Keratinocyte (primary cell): Measurements from ENCODE around the gene CNTNAP5. TPM values are rescaled to one million over a fixed set of nuclear protein-coding genes. Genes with fewer than 3 reads are reported as not detected.

Experiments
- DNase-seq: peaks from one replicate; pipeline ENCODE4 v3.0.0-alpha.2; 2011; ENCODE audit warnings: low read depth, missing footprints, low spot score
- FAIRE-seq: peaks from 2 replicates; lab custom pipeline; 2011; peaks lifted over from hg19 to GRCh38; lab: Jason Lieb, UNC
- H2AFZ ChIP-seq: 2 replicates; pipeline ENCODE4 v1.6.0; 2012; ENCODE audit warnings: low read length, control low read depth, inconsistent platforms; ENCODE audit not compliant: control insufficient read depth
- H3K27ac ChIP-seq: 2 replicates; pipeline ENCODE4 v1.5.1; 2011; ENCODE audit warnings: low read length; ENCODE audit not compliant: control insufficient read depth, insufficient read depth
- H3K27me3 ChIP-seq: 3 replicates; pipeline ENCODE4 v1.6.0; 2011; ENCODE audit warnings: low read length; ENCODE audit not compliant: control insufficient read depth, insufficient read depth; ENCODE audit errors: extremely low read depth
- H3K36me3 ChIP-seq, 2 experiments: 2 replicates in 1 of 2; 3 replicates in 1 of 2; pipeline ENCODE4 v1.5.1; 2011; ENCODE audit warnings: low read length in 2 of 2, mild to moderate bottlenecking in 1 of 2; ENCODE audit not compliant: control insufficient read depth in 2 of 2, insufficient read depth in 2 of 2; ENCODE audit errors: extremely low read depth in 1 of 2
- H3K4me1 ChIP-seq: 3 replicates; pipeline ENCODE4 v1.5.1; 2011; ENCODE audit warnings: low read length; ENCODE audit not compliant: control insufficient read depth, insufficient read depth; ENCODE audit errors: extremely low read depth
- H3K4me2 ChIP-seq: 3 replicates; pipeline ENCODE4 v1.6.0; 2011; ENCODE audit warnings: low read depth, low read length; ENCODE audit not compliant: control insufficient read depth, insufficient read depth; ENCODE audit errors: extremely low read depth
- H3K4me3 ChIP-seq, 3 experiments: fragments of 200-600 bp in 1 of 3; sonication (generic) in 1 of 3; 2 replicates in 2 of 3; 3 replicates in 1 of 3; pipeline ENCODE4 v1.5.1; 2011 to 2016; ENCODE audit warnings: low read length in 3 of 3, mild to moderate bottlenecking in 3 of 3, control low read depth in 2 of 3, inconsistent platforms in 1 of 3, low read depth in 1 of 3, mixed read lengths in 1 of 3, mixed run types in 1 of 3, moderate library complexity in 1 of 3; ENCODE audit not compliant: control insufficient read depth in 2 of 3, insufficient read depth in 2 of 3; ENCODE audit errors: extremely low read depth in 1 of 3
- H3K79me2 ChIP-seq: 2 replicates; pipeline ENCODE4 v1.6.0; 2012; ENCODE audit warnings: low read length; ENCODE audit not compliant: control insufficient read depth, insufficient read depth
- H3K9ac ChIP-seq: 3 replicates; pipeline ENCODE4 v1.6.0; 2011; ENCODE audit warnings: low read length; ENCODE audit not compliant: control insufficient read depth, insufficient read depth; ENCODE audit errors: extremely low read depth
- H3K9me1 ChIP-seq: 3 replicates; pipeline ENCODE4 v1.6.0; 2011; ENCODE audit warnings: low read length; ENCODE audit not compliant: control insufficient read depth, insufficient read depth; ENCODE audit errors: extremely low read depth
- H3K9me3 ChIP-seq: 2 replicates; pipeline ENCODE4 v1.5.1; 2012; ENCODE audit warnings: low read depth, low read length; ENCODE audit not compliant: control insufficient read depth
- H4K20me1 ChIP-seq: 3 replicates; pipeline ENCODE4 v1.6.0; 2011; ENCODE audit warnings: low read length; ENCODE audit not compliant: control insufficient read depth, insufficient read depth; ENCODE audit errors: extremely low read depth
- CTCF ChIP-seq, 3 experiments: IDR thresholded peaks in 1 of 3; conservative IDR thresholded peaks in 1 of 3; optimal IDR thresholded peaks in 1 of 3; 2 replicates in 2 of 3; 3 replicates in 1 of 3; pipeline versions ENCODE3 to v1.5.1; 2011; ENCODE audit warnings: low read length in 3 of 3, mild to moderate bottlenecking in 3 of 3, moderate library complexity in 2 of 3, control low read depth in 1 of 3, inconsistent platforms in 1 of 3; ENCODE audit not compliant: insufficient read depth in 2 of 3; ENCODE audit errors: extremely low read depth in 1 of 3
- EZH2 ChIP-seq: IDR thresholded peaks from one replicate; pipeline ENCODE4 v1.6.1; 2012; ENCODE audit warnings: inconsistent platforms, mild to moderate bottlenecking, low read length, moderate library complexity
- dilution Hi-C: fragments of 300-500 bp; cut with MboI; formaldehyde crosslinking; loops from one replicate; pipeline ENCODE4 v1.7.0; 2020; ENCODE audit warnings: low sequenced_read_pairs; ENCODE audit not compliant: extremely low pct_ligation_motif_present
- polyA plus RNA-seq, 5 experiments: library from polyadenylated mRNA; depleted of rRNA in 3 of 5; stranded (reverse) in 3 of 5; stranded (forward) in 1 of 5; unstranded in 1 of 5; fragments of >200 nt; gene quantifications; 1 replicate in 1 of 5; 2 replicates in 3 of 5; 3 replicates in 1 of 5; pipeline versions ENCODE4 v1.2.1 to v1.2.3, GENCODE V29; 2011 to 2012; ENCODE audit warnings: missing spikeins in 2 of 5, low read depth in 1 of 5, low replicate concordance in 1 of 5

Gene CNTNAP5
- polyA plus RNA-seq, 1 donor (not counting 4 experiments of a cell fraction or from before 2014, with no cell fraction given) = not detected

- Histone ChIP-seq H3K9me1 (no peaks in the 10 kb centered on the region), H3K27ac (no peak overlapping the region), H3K27me3 (no peaks in the 10 kb centered on the region), H3K36me3 (no peaks in the 10 kb centered on the region), H3K79me2 (no peaks in the 10 kb centered on the region), H3K4me3 (no peak overlapping the region), H3K4me2 (no peak overlapping the region), H3K9me3 (no peaks in the 10 kb centered on the region), H2AFZ (no peak overlapping the region), H3K4me1 (no peaks in the 10 kb centered on the region), H4K20me1 (no peaks in the 10 kb centered on the region), H3K9ac (no peak overlapping the region)
- DNase-seq (no peak), FAIRE-seq (no peak)
- dilution Hi-C loops = no loop called here
- TF ChIP-seq EZH2 (no peak), CTCF (optimal IDR thresholded peaks at IDR 0.05 in 1 of 3, IDR thresholded peaks at IDR 0.05 in 1 of 3, conservative IDR thresholded peaks at IDR 0.05 in 1 of 3; ENCODE audit: extremely low read depth in 1 of 3, insufficient read depth in 2 of 3, low read length in 3 of 3) (no peak)
These were observed 344.1 kb downstream of the CNTNAP5 start for GRCh38 chr2:124369181-124369580.

- Histone ChIP-seq H3K4me2 (no peak overlapping the region), H3K4me1 (no peaks in the 10 kb centered on the region), H3K9me3 (no peaks in the 10 kb centered on the region), H4K20me1 (no peaks in the 10 kb centered on the region), H2AFZ (no peak overlapping the region), H3K27ac (no peak overlapping the region), H3K36me3 (no peaks in the 10 kb centered on the region), H3K79me2 (no peaks in the 10 kb centered on the region), H3K4me3 (no peak overlapping the region), H3K9me1 (no peaks in the 10 kb centered on the region), H3K9ac (no peak overlapping the region), H3K27me3 (no peaks in the 10 kb centered on the region)
- no peak for DNase-seq
- FAIRE-seq = no peak
- TF ChIP-seq EZH2 (no peak), CTCF (optimal IDR thresholded peaks at IDR 0.05 in 1 of 3, IDR thresholded peaks at IDR 0.05 in 1 of 3, conservative IDR thresholded peaks at IDR 0.05 in 1 of 3; ENCODE audit: extremely low read depth in 1 of 3, insufficient read depth in 2 of 3, low read length in 3 of 3) (no peak)
- dilution Hi-C loops = no loop called here
These were observed 355.2 kb downstream of the CNTNAP5 start for GRCh38 chr2:124380221-124380749.
